HL-60 (cell line): Measurements from ENCODE around the gene RCAN1.
"Not testable (repeated sequence)": the region's sequence is repeated elsewhere in the genome, so short reads cannot be mapped to it uniquely, and the experiment has no call there.

Source experiments
- DNase-seq, 2 experiments: peaks; one replicate each; pipeline ENCODE4 v3.0.0-alpha.2; 2010 to 2020; ENCODE audit warnings: low read depth in 1 of 2, low spot score in 1 of 2
- H3K27ac ChIP-seq: fragments of 250-450 bp; sonication (Bioruptor Pico); replicated peaks from 2 replicates; pipeline ENCODE4 v1.5.1; 2020; ENCODE audit warnings: mild to moderate bottlenecking, moderate library complexity
- H3K27me3 ChIP-seq: fragments of 250-450 bp; sonication (Bioruptor Pico); 2 replicates; pipeline ENCODE4 v1.5.1; 2021; ENCODE audit warnings: mild to moderate bottlenecking, moderate library complexity; ENCODE audit not compliant: insufficient read depth, poor library complexity, severe bottlenecking
- H3K4me3 ChIP-seq: replicated peaks from 2 replicates; pipeline ENCODE4 v1.5.1; 2011; ENCODE audit warnings: mild to moderate bottlenecking, control low read depth, low read length; ENCODE audit not compliant: insufficient read depth
- GABPA ChIP-seq: IDR thresholded peaks from 2 replicates; pipeline ENCODE4 v1.6.1; 2012; ENCODE audit warnings: low read depth
- POLR2AphosphoS5 ChIP-seq: IDR thresholded peaks from 2 replicates; pipeline ENCODE4 v1.6.1; 2012; ENCODE audit warnings: low read depth
- SPI1 ChIP-seq: IDR thresholded peaks from 2 replicates; pipeline ENCODE4 v1.6.1; 2012; ENCODE audit warnings: low read depth, mild to moderate bottlenecking, borderline replicate concordance
- TF ChIP-seq, protein P1 (sequence below): IDR thresholded peaks from one replicate; pipeline ENCODE4 v1.5.1; 2011; ENCODE audit warnings: low read length, control low read depth, inconsistent platforms; ENCODE audit not compliant: insufficient read depth
- TF ChIP-seq, protein P2 (sequence below): IDR thresholded peaks from 2 replicates; pipeline ENCODE4 v1.6.1; 2012; ENCODE audit warnings: low read depth; ENCODE audit not compliant: insufficient replicate concordance

RCAN1 gene

DNA sequence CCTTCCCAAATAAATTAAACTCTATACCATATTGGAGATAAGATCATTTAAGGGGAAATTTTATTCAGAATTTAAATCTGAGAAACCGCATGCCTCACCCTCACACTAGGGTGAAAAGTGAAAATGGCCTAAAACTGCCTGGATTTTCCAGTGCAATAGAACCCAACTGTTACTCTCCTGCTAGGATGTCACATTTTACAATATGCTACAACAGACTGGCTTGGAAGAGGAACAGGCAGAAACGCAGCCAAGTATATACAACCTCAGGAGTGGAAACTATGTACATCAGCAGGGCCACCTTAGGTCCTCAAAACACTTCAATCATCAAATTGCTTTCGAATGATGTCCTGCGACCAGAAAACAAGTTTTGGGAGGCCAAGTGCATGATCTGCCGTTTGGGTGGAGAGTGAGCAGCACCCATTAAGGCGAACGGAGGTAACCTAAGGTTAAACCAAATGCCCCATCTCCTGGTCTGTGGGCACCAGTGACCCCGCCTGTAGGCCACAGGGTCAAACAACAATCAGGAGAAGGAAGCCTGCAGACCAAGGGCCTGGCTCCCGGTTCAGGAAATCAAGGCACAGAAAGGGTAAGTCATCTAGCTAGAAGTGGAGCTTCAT, 4.9 kb downstream of the RCAN1 start:
- Histone ChIP-seq H3K4me3 (no peak overlapping the region), H3K27ac (no peak overlapping the region), H3K27me3 (no peaks in the 10 kb centered on the region)
- DNase-seq, result no peak
- no peak for TF ChIP-seq POLR2AphosphoS5
- no peak for TF ChIP-seq GABPA
- TF ChIP-seq, protein P1, sequence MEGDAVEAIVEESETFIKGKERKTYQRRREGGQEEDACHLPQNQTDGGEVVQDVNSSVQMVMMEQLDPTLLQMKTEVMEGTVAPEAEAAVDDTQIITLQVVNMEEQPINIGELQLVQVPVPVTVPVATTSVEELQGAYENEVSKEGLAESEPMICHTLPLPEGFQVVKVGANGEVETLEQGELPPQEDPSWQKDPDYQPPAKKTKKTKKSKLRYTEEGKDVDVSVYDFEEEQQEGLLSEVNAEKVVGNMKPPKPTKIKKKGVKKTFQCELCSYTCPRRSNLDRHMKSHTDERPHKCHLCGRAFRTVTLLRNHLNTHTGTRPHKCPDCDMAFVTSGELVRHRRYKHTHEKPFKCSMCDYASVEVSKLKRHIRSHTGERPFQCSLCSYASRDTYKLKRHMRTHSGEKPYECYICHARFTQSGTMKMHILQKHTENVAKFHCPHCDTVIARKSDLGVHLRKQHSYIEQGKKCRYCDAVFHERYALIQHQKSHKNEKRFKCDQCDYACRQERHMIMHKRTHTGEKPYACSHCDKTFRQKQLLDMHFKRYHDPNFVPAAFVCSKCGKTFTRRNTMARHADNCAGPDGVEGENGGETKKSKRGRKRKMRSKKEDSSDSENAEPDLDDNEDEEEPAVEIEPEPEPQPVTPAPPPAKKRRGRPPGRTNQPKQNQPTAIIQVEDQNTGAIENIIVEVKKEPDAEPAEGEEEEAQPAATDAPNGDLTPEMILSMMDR, result no peak
- no peak for TF ChIP-seq SPI1
- TF ChIP-seq, protein P2, sequence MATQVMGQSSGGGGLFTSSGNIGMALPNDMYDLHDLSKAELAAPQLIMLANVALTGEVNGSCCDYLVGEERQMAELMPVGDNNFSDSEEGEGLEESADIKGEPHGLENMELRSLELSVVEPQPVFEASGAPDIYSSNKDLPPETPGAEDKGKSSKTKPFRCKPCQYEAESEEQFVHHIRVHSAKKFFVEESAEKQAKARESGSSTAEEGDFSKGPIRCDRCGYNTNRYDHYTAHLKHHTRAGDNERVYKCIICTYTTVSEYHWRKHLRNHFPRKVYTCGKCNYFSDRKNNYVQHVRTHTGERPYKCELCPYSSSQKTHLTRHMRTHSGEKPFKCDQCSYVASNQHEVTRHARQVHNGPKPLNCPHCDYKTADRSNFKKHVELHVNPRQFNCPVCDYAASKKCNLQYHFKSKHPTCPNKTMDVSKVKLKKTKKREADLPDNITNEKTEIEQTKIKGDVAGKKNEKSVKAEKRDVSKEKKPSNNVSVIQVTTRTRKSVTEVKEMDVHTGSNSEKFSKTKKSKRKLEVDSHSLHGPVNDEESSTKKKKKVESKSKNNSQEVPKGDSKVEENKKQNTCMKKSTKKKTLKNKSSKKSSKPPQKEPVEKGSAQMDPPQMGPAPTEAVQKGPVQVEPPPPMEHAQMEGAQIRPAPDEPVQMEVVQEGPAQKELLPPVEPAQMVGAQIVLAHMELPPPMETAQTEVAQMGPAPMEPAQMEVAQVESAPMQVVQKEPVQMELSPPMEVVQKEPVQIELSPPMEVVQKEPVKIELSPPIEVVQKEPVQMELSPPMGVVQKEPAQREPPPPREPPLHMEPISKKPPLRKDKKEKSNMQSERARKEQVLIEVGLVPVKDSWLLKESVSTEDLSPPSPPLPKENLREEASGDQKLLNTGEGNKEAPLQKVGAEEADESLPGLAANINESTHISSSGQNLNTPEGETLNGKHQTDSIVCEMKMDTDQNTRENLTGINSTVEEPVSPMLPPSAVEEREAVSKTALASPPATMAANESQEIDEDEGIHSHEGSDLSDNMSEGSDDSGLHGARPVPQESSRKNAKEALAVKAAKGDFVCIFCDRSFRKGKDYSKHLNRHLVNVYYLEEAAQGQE, result no peak

DNA sequence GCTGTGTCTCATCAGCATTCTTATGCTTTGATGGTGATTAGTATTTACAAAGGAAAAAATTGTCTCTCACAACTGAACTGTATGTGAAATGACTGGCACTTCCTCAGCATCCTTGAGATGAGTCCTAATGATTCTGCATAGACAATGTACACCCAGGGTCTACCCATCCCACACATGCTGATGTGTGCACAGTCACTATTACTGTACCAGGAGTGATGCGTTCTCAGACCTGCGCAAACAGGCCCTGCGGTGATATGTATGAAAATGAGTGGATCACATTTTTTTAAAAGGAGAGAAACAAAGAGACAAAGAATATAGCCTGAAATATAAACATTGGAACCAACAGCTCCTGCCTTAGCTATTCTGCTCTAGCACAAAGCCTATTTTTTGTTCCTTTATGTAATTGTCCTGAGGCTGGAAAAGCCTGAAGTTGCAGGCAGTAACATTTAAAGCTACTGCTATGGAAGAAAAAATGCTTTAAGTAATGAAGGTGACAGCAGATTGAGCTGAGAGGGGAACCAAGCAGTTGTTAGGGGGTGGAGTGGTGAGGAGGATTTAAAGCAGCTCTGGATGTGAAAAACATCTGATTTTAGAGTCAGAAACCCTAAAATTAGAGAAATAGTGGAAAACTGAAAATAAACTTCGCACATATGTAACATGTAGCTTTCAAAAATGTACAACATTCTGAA, 5.5 kb downstream of the RCAN1 start:
- TF ChIP-seq, protein P1, result no peak
- TF ChIP-seq, protein P2, result no peak
- no peak for TF ChIP-seq SPI1
- no peak for TF ChIP-seq GABPA
- TF ChIP-seq POLR2AphosphoS5, result no peak
- H3K4me3 ChIP-seq, result no peak overlapping the region
- H3K27ac ChIP-seq, result no peak overlapping the region
- H3K27me3 ChIP-seq, result no peaks in the 10 kb centered on the region
- DNase-seq, result no peak

DNA sequence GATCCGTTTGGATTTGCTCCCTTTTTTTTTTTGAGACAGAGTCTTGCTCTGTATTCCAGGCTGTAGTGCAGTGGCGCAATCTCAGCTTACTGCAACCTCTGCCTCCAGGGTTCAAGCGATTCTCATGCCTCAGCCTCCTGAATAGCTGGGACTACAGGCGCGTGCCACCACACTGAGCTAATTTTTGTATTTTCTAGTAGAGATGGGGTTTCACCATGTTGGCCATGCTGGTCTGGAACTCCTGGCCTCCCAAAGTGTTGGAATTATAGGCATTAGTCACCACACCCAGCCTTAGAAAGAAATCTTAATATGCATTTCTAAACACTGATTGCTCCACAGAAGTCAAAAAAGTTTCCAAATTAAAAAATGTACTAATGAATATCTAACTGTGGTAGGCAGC, 7.5 kb downstream of the RCAN1 start:
- not testable (repeated sequence) for H3K4me3 ChIP-seq, H3K27me3 ChIP-seq, H3K27ac ChIP-seq, DNase-seq

DNA sequence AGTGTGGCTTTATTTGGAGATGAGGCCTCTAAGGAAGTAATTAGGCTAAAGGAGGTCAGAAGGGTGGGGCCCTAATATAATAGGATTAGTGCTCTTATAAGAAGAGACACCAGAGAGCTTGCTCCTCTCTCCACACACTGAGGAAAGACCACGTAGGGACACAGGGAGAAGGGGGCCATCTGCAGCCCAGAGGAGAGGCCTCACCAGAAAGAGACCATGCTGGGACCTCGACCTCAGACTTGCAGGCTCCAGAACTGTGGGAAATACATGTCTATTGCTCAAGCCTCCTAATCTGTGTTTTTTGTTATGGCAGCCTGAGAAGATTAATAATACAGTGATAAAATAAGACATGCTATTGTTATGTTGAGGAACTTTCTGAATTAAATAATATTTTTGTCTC, 8.3 kb downstream of the RCAN1 start:
- TF ChIP-seq, protein P1, result no peak
- TF ChIP-seq, protein P2, result no peak
- TF ChIP-seq SPI1 (no peak), POLR2AphosphoS5 (no peak), GABPA (no peak)
- no peak for DNase-seq
- H3K4me3 ChIP-seq, result no peak overlapping the region
- H3K27me3 ChIP-seq, result no peaks in the 10 kb centered on the region
- H3K27ac ChIP-seq, result no peak overlapping the region
